Fibroblast of lung (primary cell): ENCODE data around the gene URB1. TPM values are rescaled to one million over a fixed set of nuclear protein-coding genes. Genes with fewer than 3 reads are reported as not detected.

Experiments used
- DNase-seq, 2 donors: peaks; one replicate each; pipeline versions ENCODE4 v3.0.0 to v3.0.0-alpha.2; 2010; ENCODE audit warnings: low read depth in 2 of 2
- H2AFZ ChIP-seq: 2 replicates; pipeline ENCODE4 v1.5.1; 2012; ENCODE audit warnings: low read length, control low read depth, inconsistent platforms
- H3K27ac ChIP-seq: 2 replicates; pipeline ENCODE4 v1.5.1; 2011; ENCODE audit warnings: low read length, control low read depth; ENCODE audit not compliant: insufficient read depth
- H3K27me3 ChIP-seq: 2 replicates; pipeline ENCODE4 v1.5.1; 2011; ENCODE audit warnings: mild to moderate bottlenecking, low read length; ENCODE audit not compliant: control insufficient read depth, insufficient read depth
- H3K36me3 ChIP-seq: 2 replicates; pipeline ENCODE4 v1.5.1; 2011; ENCODE audit warnings: low read length; ENCODE audit not compliant: control insufficient read depth, insufficient read depth
- H3K4me1 ChIP-seq: 2 replicates; pipeline ENCODE4 v1.5.1; 2011; ENCODE audit warnings: low read length; ENCODE audit not compliant: control insufficient read depth, insufficient read depth; ENCODE audit errors: extremely low read depth
- H3K4me2 ChIP-seq: 2 replicates; pipeline ENCODE4 v1.5.1; 2011; ENCODE audit warnings: low read length, control low read depth; ENCODE audit not compliant: insufficient read depth; ENCODE audit errors: extremely low read depth
- H3K4me3 ChIP-seq, 4 experiments: fragments of 200-600 bp in 1 of 4; sonication (generic) in 1 of 4; replicated peaks in 1 of 4; 2 replicates each; pipeline ENCODE4 v1.5.1; 2011 to 2016; ENCODE audit warnings: low read length in 4 of 4, low read depth in 3 of 4, mild to moderate bottlenecking in 3 of 4, control low read depth in 2 of 4, inconsistent platforms in 1 of 4, mixed read lengths in 1 of 4; ENCODE audit not compliant: insufficient read depth in 1 of 4; ENCODE audit errors: control extremely low read depth in 1 of 4
- H3K79me2 ChIP-seq: 2 replicates; pipeline ENCODE4 v1.5.1; 2012; ENCODE audit warnings: mild to moderate bottlenecking, low read length, inconsistent platforms; ENCODE audit not compliant: control insufficient read depth, insufficient read depth
- H3K9ac ChIP-seq: 2 replicates; pipeline ENCODE4 v1.5.1; 2011; ENCODE audit warnings: mild to moderate bottlenecking, low read length, control low read depth; ENCODE audit not compliant: insufficient read depth
- H3K9me3 ChIP-seq: 2 replicates; pipeline ENCODE4 v1.5.1; 2012; ENCODE audit warnings: low read depth, low read length; ENCODE audit not compliant: control insufficient read depth, insufficient read depth
- H4K20me1 ChIP-seq: 2 replicates; pipeline ENCODE4 v1.5.1; 2011; ENCODE audit warnings: low read length; ENCODE audit not compliant: control insufficient read depth, insufficient read depth; ENCODE audit errors: extremely low read depth
- EZH2 ChIP-seq: IDR thresholded peaks from 2 replicates; pipeline ENCODE4 v1.5.1; 2012; ENCODE audit warnings: low read length, control low read depth, mild to moderate bottlenecking; ENCODE audit errors: missing control alignments
- polyA plus RNA-seq, 2 donors: library from polyadenylated mRNA; depleted of rRNA in 1 of 2; stranded (reverse) in 1 of 2; unstranded in 1 of 2; fragments of >200 nt; gene quantifications; 2 replicates each; pipeline ENCODE4 v1.2.1, GENCODE V29; 2011 to 2012; ENCODE audit warnings: missing spikeins in 1 of 2
- total RNA-seq: library from RNA; depleted of rRNA; stranded (reverse); fragments of >200 nt; gene quantifications from 2 replicates; pipeline ENCODE4 v1.2.1, GENCODE V29; 2014
- TF ChIP-seq, protein P1 (sequence below), 2 donors: IDR thresholded peaks in 1 of 2; conservative IDR thresholded peaks in 1 of 2; 1 replicate in 1 of 2; 2 replicates in 1 of 2; pipeline ENCODE4 v1.5.1; 2011 to 2012; ENCODE audit warnings: low read length in 2 of 2, control low read depth in 1 of 2, inconsistent platforms in 1 of 2, low read depth in 1 of 2, mild to moderate bottlenecking in 1 of 2

Gene URB1
- total and polyA plus RNA-seq, 2 donors (not counting 1 experiment from before 2014, with no cell fraction given): 4.3 to 17.7 TPM

DNA sequence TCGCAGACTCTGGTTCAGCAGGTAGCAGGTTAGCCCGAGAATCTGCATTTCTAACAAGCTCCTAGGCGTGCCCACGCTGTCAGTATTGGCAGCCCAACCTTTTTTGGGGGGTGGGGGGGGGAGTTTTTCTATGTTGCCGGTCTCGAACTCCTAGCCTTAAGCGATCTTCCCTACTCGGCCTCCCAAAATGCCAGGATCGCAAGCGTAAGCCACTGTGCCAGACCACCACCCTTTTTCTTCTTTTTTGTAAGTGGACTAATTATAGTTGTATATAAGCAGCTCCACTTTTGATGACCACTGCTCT, 113.5 kb downstream of the URB1 start:
- Histone ChIP-seq H3K9me3 (no peaks in the 10 kb centered on the region), H3K9ac (peak overlapping the region; percentile 73), H2AFZ (peak overlapping the region; percentile 98), H3K4me1 (peaks cover 4% of the 10 kb centered on the region), H3K27me3 (no peaks in the 10 kb centered on the region), H4K20me1 (no peaks in the 10 kb centered on the region), H3K27ac (peak overlapping the region; percentile 79), H3K79me2 (peaks cover 14% of the 10 kb centered on the region), H3K4me2 (peak overlapping the region; percentile 99), H3K36me3 (no peaks in the 10 kb centered on the region), H3K4me3 (peak overlapping the region; percentile 67 to 90 (median 89))
- TF ChIP-seq, protein P1, sequence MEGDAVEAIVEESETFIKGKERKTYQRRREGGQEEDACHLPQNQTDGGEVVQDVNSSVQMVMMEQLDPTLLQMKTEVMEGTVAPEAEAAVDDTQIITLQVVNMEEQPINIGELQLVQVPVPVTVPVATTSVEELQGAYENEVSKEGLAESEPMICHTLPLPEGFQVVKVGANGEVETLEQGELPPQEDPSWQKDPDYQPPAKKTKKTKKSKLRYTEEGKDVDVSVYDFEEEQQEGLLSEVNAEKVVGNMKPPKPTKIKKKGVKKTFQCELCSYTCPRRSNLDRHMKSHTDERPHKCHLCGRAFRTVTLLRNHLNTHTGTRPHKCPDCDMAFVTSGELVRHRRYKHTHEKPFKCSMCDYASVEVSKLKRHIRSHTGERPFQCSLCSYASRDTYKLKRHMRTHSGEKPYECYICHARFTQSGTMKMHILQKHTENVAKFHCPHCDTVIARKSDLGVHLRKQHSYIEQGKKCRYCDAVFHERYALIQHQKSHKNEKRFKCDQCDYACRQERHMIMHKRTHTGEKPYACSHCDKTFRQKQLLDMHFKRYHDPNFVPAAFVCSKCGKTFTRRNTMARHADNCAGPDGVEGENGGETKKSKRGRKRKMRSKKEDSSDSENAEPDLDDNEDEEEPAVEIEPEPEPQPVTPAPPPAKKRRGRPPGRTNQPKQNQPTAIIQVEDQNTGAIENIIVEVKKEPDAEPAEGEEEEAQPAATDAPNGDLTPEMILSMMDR (conservative IDR thresholded peaks at IDR 0.05 in 1 of 2, IDR thresholded peaks at IDR 0.05 in 1 of 2; ENCODE audit: low read depth in 1 of 2, low read length in 2 of 2): no peak
- no peak for TF ChIP-seq EZH2
- DNase-seq: no peak

DNA sequence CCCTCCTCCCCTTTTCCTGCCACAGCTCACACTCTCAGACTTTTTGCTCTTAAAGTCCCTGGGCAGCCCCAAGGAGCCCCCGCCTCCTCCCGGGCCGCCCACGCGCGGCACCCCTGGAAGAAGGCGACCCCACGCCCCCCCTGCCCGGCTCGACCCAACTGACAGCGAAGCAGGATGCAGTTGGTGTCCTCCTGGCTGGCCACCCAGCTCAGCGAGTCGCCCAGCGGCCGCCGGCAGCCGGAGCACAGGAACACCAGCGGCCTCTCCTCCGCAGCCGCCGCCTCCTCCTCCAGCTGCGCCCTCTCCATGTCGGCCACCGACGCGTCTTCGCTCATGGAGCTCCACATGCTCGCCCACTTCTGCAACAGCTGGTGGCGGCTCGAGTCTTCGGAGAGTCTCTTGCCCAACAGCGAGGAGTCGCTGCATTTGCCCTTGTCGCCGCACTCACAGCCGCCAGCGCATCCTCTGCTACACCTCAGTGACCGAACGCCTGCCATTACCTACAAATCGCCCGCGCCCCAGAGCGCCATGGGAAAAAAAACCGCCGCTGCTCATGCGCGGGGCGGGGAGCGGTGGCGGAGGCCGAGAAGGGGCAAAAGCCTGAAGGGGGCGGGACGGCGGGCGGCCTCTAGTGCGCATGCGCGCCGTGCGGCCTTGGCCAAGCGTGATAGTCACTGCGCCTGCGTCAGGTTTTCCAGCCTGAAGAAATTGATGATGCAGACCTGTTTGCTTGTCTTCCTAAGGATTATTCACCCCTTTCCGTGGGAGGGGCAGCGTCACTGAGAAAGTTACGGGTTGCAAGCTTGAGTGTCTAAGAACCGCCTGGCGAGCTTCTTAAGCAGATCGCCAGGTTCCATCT, 114.1 kb downstream of the URB1 start, which contains the start of gene MIS18A:
TSS of gene MIS18A (minus strand) at position 532 of the 859 bp plus-strand sequence. CDS start at position 497, 35 bp downstream.
- no peaks in the 10 kb centered on the region for H3K36me3 ChIP-seq
- H3K4me2 ChIP-seq: peak within 1 kb of the TSS; percentile 99
- H2AFZ ChIP-seq: peak within 1 kb of the TSS; percentile 98
- peaks cover 14% of the 10 kb centered on the region for H3K79me2 ChIP-seq
- peak within 1 kb of the TSS; percentile 76 for H3K9ac ChIP-seq
- no peaks in the 10 kb centered on the region for H3K27me3 ChIP-seq
- H3K9me3 ChIP-seq: no peaks in the 10 kb centered on the region
- H3K27ac ChIP-seq: peak within 1 kb of the TSS; percentile 79
- no peak for TF ChIP-seq EZH2
- TF ChIP-seq, protein P1 (conservative IDR thresholded peaks at IDR 0.05 in 1 of 2, IDR thresholded peaks at IDR 0.05 in 1 of 2; ENCODE audit: low read depth in 1 of 2, low read length in 2 of 2): no peak
- peak within 1 kb of the TSS; percentile 67 to 90 (median 89) for H3K4me3 ChIP-seq
- no peaks in the 10 kb centered on the region for H4K20me1 ChIP-seq
- peak; percentile 92 to 95 for DNase-seq
- peaks cover 4% of the 10 kb centered on the region for H3K4me1 ChIP-seq

DNA sequence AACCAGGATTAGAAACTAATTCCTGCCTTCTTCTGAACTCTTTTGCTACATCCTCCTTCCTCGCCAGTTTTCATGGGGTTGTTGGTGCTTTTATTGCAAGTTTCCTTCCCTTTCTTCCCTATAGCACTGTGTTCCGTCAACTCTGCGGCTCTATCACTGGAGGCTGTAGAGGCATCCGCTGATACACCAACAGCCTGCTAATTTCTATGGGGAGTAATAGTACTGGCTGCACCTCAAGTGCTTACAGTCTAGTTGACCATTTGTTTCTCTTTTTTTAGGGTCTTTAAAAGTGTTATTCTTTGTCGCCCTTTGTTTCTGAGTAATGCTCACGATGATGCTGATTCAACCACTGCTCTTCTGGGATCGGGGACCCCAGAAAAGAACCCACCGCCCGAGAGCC, 114.7 kb downstream of the URB1 start:
- Histone ChIP-seq H3K4me3 (peak overlapping the region; percentile 67 to 90 (median 88)), H3K4me2 (peak overlapping the region; percentile 96), H3K9ac (peak overlapping the region; percentile 76), H3K79me2 (peaks cover 14% of the 10 kb centered on the region), H3K36me3 (no peaks in the 10 kb centered on the region), H4K20me1 (no peaks in the 10 kb centered on the region), H3K4me1 (peaks cover 4% of the 10 kb centered on the region), H3K9me3 (no peaks in the 10 kb centered on the region), H3K27me3 (no peaks in the 10 kb centered on the region), H3K27ac (peak overlapping the region; percentile 26), H2AFZ (peak overlapping the region; percentile 47)
- no peak for TF ChIP-seq EZH2
- TF ChIP-seq, protein P1 (conservative IDR thresholded peaks at IDR 0.05 in 1 of 2, IDR thresholded peaks at IDR 0.05 in 1 of 2; ENCODE audit: low read depth in 1 of 2, low read length in 2 of 2): no peak
- DNase-seq: no peak
